ENCODE measurements around the gene SSRP1.

GRCh38 chr11:57376095-57377090, 40.7 kb upstream of the SSRP1 start:
- no peak for TF ChIP-seq CTCF (IDR thresholded peaks at IDR 0.05; ENCODE audit: insufficient read depth, low read depth, low read length)
- TF ChIP-seq EZH2 (IDR thresholded peaks at IDR 0.05; ENCODE audit: insufficient read depth, low read length), result no peak
